Omental fat pad (tissue), 4 donors: ENCODE data around the gene PODXL2. TPM values are rescaled to one million over a fixed set of nuclear protein-coding genes. Genes with fewer than 3 reads are reported as not detected.

Experiments
- ATAC-seq: fragments of 150-250 bp; one replicate; pipeline ENCODE4 v1.9.1; 2016; ENCODE audit warnings: mild to moderate bottlenecking, moderate library complexity; ENCODE audit not compliant: low FRiP score
- DNase-seq: peaks from one replicate; pipeline ENCODE4 v3.0.0-alpha.2; 2019; ENCODE audit warnings: low spot score
- total RNA-seq, 4 donors: library from RNA; depleted of rRNA; stranded (reverse); fragments of >200 nt; gene quantifications; one replicate each; pipeline ENCODE4 v1.1.0, GENCODE V29; 2016
- TF ChIP-seq, protein P1 (sequence below), 3 donors: fragments of 450-650 bp; IDR thresholded peaks; one replicate each; pipeline ENCODE4 v1.5.1; 2016 to 2017; ENCODE audit warnings: antibody characterized with exemption in 3 of 3, mild to moderate bottlenecking in 3 of 3, moderate library complexity in 2 of 3

PODXL2 gene
- total RNA-seq, 4 donors from 2014 or later: 1.7 to 6.3 (median 2.9) TPM

DNA sequence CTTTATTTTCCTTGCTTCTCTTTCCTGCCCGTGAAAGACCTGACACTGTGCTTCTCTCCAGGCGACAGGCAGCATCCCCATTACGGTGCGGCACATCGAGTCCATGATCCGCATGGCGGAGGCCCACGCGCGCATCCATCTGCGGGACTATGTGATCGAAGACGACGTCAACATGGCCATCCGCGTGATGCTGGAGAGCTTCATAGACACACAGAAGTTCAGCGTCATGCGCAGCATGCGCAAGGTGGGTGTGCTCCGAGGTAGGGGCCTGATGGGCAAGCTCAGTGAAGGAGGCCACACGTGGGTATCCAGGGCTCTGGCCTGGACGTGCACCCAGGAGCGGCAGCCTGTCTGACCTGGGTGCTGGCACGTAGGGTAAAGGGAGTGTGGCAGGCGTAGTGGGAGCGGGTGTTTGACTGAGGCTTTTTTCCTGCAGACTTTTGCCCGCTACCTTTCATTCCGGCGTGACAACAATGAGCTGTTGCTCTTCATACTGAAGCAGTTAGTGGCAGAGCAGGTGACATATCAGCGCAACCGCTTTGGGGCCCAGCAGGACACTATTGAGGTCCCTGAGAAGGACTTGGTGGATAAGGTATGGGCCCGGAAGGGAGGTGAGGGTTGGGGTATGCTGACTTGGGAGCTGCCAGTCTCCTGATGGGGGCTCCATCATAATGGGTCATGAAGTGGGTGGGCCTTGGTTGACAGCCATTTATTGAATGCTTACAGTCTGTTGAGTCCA is 8.2 kb upstream of the PODXL2 start:
- ATAC-seq (no peak), DNase-seq (no peak)
- TF ChIP-seq, protein P1, sequence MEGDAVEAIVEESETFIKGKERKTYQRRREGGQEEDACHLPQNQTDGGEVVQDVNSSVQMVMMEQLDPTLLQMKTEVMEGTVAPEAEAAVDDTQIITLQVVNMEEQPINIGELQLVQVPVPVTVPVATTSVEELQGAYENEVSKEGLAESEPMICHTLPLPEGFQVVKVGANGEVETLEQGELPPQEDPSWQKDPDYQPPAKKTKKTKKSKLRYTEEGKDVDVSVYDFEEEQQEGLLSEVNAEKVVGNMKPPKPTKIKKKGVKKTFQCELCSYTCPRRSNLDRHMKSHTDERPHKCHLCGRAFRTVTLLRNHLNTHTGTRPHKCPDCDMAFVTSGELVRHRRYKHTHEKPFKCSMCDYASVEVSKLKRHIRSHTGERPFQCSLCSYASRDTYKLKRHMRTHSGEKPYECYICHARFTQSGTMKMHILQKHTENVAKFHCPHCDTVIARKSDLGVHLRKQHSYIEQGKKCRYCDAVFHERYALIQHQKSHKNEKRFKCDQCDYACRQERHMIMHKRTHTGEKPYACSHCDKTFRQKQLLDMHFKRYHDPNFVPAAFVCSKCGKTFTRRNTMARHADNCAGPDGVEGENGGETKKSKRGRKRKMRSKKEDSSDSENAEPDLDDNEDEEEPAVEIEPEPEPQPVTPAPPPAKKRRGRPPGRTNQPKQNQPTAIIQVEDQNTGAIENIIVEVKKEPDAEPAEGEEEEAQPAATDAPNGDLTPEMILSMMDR (IDR thresholded peaks at IDR 0.05): no peak

DNA sequence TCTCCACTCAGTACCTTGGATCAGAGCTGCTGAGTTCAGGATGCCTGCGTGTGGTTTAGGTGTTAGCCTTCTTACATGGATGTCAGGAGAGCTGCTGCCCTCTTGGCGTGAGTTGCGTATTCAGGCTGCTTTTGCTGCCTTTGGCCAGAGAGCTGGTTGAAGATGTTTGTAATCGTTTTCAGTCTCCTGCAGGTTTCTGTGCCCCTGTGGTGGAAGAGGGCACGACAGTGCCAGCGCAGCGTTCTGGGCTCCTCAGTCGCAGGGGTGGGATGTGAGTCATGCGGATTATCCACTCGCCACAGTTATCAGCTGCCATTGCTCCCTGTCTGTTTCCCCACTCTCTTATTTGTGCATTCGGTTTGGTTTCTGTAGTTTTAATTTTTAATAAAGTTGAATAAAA is 7.0 kb upstream of the PODXL2 start:
- ATAC-seq (no peak), DNase-seq (no peak)
- TF ChIP-seq, protein P1 (IDR thresholded peaks at IDR 0.05): no peak

DNA sequence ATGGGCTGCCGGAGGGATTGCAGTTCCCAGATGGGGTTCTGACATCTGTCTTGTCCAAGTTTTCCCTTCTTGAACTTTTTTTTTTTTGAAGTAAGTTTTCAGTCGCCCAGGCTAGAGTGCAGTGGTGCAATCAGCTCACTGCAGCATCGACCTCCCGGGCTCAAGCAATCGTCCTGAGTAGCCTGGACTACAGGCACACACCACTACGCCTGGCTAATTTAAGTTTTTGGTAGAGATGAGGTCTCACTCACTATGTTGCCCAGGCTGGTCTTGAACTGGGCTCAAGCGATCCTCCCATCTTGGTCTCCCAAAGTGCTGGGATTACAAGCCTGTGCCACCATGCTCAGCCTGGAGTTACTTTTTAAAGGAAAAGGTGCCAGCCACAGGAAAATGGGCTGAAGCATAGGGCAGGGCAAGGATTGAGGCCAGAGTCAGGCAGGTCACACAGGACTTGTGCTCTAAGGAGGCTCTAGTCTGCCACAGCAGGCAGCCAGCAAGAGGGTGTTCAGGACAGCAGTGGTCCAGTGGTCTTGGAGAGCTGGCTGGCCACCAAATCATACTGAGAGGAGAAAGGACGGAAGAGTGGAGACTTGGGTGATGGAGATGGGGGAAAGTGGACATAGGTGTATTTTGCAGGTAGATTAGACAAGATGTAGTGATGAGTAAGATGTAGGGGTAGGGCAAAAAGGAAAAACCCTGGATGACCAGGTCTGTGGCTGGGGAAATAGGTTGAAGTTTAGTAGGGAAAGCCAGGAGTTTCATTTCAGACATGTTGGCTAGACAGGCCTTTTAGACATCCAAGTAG is 6.0 kb upstream of the PODXL2 start:
- DNase-seq: no peak
- no peak for ATAC-seq
- TF ChIP-seq, protein P1 (IDR thresholded peaks at IDR 0.05): no peak

DNA sequence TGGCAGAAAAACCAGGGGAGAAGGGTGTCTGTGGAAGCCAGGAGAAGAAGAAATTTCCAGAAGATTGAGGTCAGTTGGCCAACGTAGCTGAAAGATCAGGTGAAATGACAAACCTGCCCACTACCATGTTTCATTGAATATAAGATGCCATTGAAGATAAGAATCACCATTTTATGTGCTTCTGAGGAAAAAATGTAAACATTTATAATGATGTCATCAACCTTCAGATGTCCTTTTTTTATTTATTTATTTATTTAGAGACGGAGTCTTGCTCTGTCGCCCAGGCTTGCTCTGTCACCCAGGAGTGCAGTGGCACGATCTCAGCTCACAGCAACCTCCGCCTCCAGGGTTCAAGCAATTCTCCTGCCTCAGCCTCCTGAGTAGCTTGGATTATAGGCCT is 4.9 kb upstream of the PODXL2 start:
- no peak for DNase-seq
- TF ChIP-seq, protein P1 (IDR thresholded peaks at IDR 0.05): no peak

DNA sequence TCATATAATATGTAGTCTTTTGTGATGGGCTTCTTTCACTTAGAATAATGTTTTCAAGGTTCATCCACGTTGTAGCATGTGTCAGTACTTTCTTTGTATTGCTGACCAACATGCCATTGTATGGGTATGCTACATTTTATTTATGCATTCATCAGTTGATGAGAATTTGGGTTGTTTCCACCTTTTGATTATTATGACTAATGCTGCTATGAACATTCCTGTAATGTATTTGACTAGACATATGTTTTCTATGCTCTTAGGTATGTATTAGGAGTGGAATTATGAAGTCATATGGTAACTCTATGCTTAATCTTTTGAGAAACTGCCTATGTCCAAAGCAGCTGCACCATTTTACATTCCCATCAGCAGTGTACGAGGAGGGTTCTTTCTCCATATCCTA is 3.2 kb upstream of the PODXL2 start:
- TF ChIP-seq, protein P1 (IDR thresholded peaks at IDR 0.05): no peak
- ATAC-seq: no peak
- no peak for DNase-seq

More for the DNA sequence above, 4.9 kb upstream of the PODXL2 start:
- ATAC-seq: no peak

DNA sequence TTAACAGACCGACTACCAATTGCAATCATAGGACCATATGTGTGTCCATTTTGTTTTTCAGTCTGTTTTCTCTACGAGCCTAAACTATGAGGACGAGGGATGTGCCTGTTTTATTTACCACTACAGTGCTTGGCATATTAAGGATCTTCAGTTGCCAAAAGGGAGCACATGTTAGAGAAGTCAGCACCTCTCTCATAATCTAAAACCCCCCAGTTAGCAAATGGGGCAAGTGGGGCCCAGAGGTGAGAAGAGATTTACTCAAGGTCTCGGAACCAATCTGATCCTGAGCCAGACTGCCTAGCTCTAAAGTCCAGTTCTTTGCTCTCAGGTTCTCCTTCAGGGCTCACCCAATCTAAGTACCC is 578 bp upstream of the PODXL2 start:
- DNase-seq (no peak), ATAC-seq (peak; percentile 12)
- TF ChIP-seq, protein P1 (IDR thresholded peaks at IDR 0.05): no peak
